HepG2 (cell line): Measurements from ENCODE around the gene PFN1. TPM values are rescaled to one million over a fixed set of nuclear protein-coding genes. Genes with fewer than 3 reads are reported as not detected.
A peak's percentile ranks its signal among the peaks of the same experiment; 100 is the strongest.

Experiments
- CEBPB ChIP-seq: IDR thresholded peaks from 2 replicates; pipeline ENCODE4 v1.6.1; 2011; ENCODE audit warnings: low read depth, low read length, improper control_type of control experiment, borderline replicate concordance
- ELF4 ChIP-seq: sonication (generic); formaldehyde crosslinking; IDR thresholded peaks from 2 replicates; pipeline ENCODE4 v1.5.0; 2020; ENCODE audit warnings: missing genetic modification reagents, mild to moderate bottlenecking, moderate library complexity, borderline replicate concordance
- FIP1L1 ChIP-seq: fragments of 200-400 bp; formaldehyde crosslinking; IDR thresholded peaks from 2 replicates; pipeline ENCODE4 v1.6.1; 2018; ENCODE audit warnings: low read depth, mild to moderate bottlenecking, low read length, moderate library complexity, borderline replicate concordance; ENCODE audit not compliant: insufficient read depth
- IRF2 ChIP-seq: IDR thresholded peaks from 2 replicates; pipeline ENCODE4 v1.6.1; 2018; ENCODE audit warnings: missing genetic modification reagents, missing compliant biosample characterization
- KAT2B ChIP-seq: fragments of 150-350 bp; IDR thresholded peaks from 2 replicates; pipeline ENCODE4 v1.6.1; 2014; ENCODE audit warnings: low read depth, low read length, borderline replicate concordance
- KAT8 ChIP-seq: IDR thresholded peaks from 2 replicates; pipeline ENCODE4 v1.6.1; 2016; ENCODE audit warnings: missing genetic modification reagents, missing compliant biosample characterization
- KDM4B ChIP-seq: sonication (generic); formaldehyde crosslinking; IDR thresholded peaks from 2 replicates; pipeline ENCODE4 v1.4.0; 2020; ENCODE audit warnings: missing genetic modification reagents
- MAFG ChIP-seq: sonication (generic); formaldehyde crosslinking; IDR thresholded peaks from 2 replicates; pipeline ENCODE4 v1.5.1; 2020; ENCODE audit warnings: mild to moderate bottlenecking, missing genetic modification reagents
- MAZ ChIP-seq, 2 experiments: sonication (generic) in 1 of 2; formaldehyde crosslinking in 1 of 2; IDR thresholded peaks; 2 replicates each; pipeline versions ENCODE4 v1.5.0 to v1.6.1; 2012 to 2020; ENCODE audit warnings: low read depth in 2 of 2, mild to moderate bottlenecking in 2 of 2, borderline replicate concordance in 1 of 2, improper control_type of control experiment in 1 of 2, low read length in 1 of 2, missing genetic modification reagents in 1 of 2, moderate library complexity in 1 of 2
- RAD21 ChIP-seq: fragments of 450-650 bp; formaldehyde crosslinking; IDR thresholded peaks from 2 replicates; pipeline ENCODE4 v1.5.0; 2020; ENCODE audit warnings: mild to moderate bottlenecking
- SKI ChIP-seq: fragments of 450-650 bp; IDR thresholded peaks from one replicate; pipeline ENCODE4 v1.6.1; 2018; ENCODE audit warnings: mild to moderate bottlenecking; ENCODE audit not compliant: partially characterized antibody
- SMAD3 ChIP-seq: sonication (generic); formaldehyde crosslinking; IDR thresholded peaks from 2 replicates; pipeline ENCODE4 v1.4.0; 2020; ENCODE audit warnings: missing genetic modification reagents
- XRCC5 ChIP-seq: fragments of 200-400 bp; formaldehyde crosslinking; optimal IDR thresholded peaks from 2 replicates; pipeline ENCODE3; 2017; ENCODE audit warnings: mild to moderate bottlenecking, low read length
- ZNF207 ChIP-seq: fragments of 450-650 bp; IDR thresholded peaks from 2 replicates; pipeline ENCODE4 v1.6.1; 2016; ENCODE audit warnings: antibody characterized with exemption, borderline replicate concordance
- ZNF260 ChIP-seq: sonication (generic); formaldehyde crosslinking; IDR thresholded peaks from 2 replicates; pipeline ENCODE4 v1.4.0; 2020; ENCODE audit warnings: missing genetic modification reagents, low read depth, mild to moderate bottlenecking, borderline replicate concordance
- ZNF274 ChIP-seq: sonication (generic); formaldehyde crosslinking; IDR thresholded peaks from 2 replicates; pipeline ENCODE4 v1.5.1; 2020; ENCODE audit warnings: mild to moderate bottlenecking, missing genetic modification reagents
- ZNF430 ChIP-seq: sonication (generic); formaldehyde crosslinking; IDR thresholded peaks from 2 replicates; pipeline ENCODE4 v1.9.0; 2021; ENCODE audit warnings: mild to moderate bottlenecking, missing genetic modification reagents
- ZNF460 ChIP-seq: sonication (generic); formaldehyde crosslinking; IDR thresholded peaks from 2 replicates; pipeline ENCODE4 v1.5.1; 2020; ENCODE audit warnings: missing genetic modification reagents, mild to moderate bottlenecking, borderline replicate concordance
- ZNF772 ChIP-seq: sonication (generic); formaldehyde crosslinking; IDR thresholded peaks from 2 replicates; pipeline ENCODE4 v1.5.0; 2020; ENCODE audit warnings: mild to moderate bottlenecking, missing genetic modification reagents
- polyA plus RNA-seq, 8 experiments: library from polyadenylated mRNA; depleted of rRNA in 3 of 8; stranded (reverse) in 7 of 8; unstranded in 1 of 8; fragments of >200 nt; fragmentation: Illumina TruSeq in 4 of 8; extraction: Trizol in 4 of 8; gene quantifications; 2 replicates each; pipeline versions ENCODE4 v1.2.1 to v1.2.3, GENCODE V29; 2011 to 2016; ENCODE audit warnings: low read depth in 4 of 8, missing spikeins in 1 of 8, mixed read lengths in 1 of 8; ENCODE audit not compliant: insufficient read depth in 1 of 8
- total RNA-seq, 5 experiments: library from RNA; depleted of rRNA; stranded (reverse); fragments of >200 nt; fragmentation: Illumina TruSeq; extraction: Trizol; gene quantifications; 2 replicates each; pipeline ENCODE4 v1.2.3, GENCODE V29; 2016; ENCODE audit warnings: low read depth in 1 of 5
- TF ChIP-seq, protein P1 (sequence below): sonication (generic); formaldehyde crosslinking; IDR thresholded peaks from 2 replicates; pipeline ENCODE4 v1.5.0; 2020; ENCODE audit warnings: mild to moderate bottlenecking, missing genetic modification reagents
- TF ChIP-seq, protein P2 (sequence below): sonication (generic); formaldehyde crosslinking; IDR thresholded peaks from 2 replicates; pipeline ENCODE4 v1.4.0; 2020; ENCODE audit warnings: mild to moderate bottlenecking, missing genetic modification reagents
- TF ChIP-seq, protein P3 (sequence below): IDR thresholded peaks from 2 replicates; pipeline ENCODE4 v1.6.1; 2016; ENCODE audit warnings: missing compliant biosample characterization, missing genetic modification reagents, borderline replicate concordance
- TF ChIP-seq, protein P4 (sequence below): sonication (generic); formaldehyde crosslinking; IDR thresholded peaks from 2 replicates; pipeline ENCODE4 v1.4.0; 2020; ENCODE audit warnings: missing genetic modification reagents

PFN1 gene
- total and polyA plus RNA-seq, 2 of the 13 experiments (the other 11 are each of a cell fraction or from before 2014, with no cell fraction given), result 494 to 613 TPM

DNA sequence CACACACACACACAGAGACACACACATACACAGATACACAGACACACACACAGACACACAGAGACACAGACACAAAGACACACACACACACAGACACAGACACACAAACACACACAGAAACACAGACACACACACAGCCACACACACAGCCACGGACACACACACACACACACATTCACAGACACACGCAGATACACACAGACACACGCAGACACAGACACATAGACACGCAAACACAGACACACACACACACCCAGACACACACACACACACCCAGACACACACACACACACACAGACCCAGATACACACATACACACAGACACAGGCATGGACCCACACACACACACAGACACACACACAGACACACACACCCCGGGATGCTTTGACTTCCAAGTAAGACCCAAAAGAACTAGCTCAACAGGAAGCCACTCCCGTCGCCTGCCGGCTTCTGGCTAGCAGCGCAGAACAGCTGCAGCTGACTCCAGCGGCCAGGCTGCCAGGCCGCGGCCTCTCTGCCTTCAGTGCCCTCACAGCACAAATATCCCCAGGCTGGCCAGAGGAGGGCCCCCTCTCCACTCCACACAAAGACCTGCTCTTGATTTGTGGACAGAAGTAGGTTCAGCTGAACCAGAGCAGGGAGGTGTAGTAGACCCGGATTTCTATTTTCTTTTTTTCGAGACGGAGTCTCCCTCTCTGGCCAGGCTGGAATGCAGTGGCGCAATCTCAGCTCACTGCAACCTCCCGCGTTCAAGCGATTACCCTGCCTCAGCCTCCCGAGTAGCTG is 39.4 kb downstream of the PFN1 start (continued):
- TF ChIP-seq, protein P1, sequence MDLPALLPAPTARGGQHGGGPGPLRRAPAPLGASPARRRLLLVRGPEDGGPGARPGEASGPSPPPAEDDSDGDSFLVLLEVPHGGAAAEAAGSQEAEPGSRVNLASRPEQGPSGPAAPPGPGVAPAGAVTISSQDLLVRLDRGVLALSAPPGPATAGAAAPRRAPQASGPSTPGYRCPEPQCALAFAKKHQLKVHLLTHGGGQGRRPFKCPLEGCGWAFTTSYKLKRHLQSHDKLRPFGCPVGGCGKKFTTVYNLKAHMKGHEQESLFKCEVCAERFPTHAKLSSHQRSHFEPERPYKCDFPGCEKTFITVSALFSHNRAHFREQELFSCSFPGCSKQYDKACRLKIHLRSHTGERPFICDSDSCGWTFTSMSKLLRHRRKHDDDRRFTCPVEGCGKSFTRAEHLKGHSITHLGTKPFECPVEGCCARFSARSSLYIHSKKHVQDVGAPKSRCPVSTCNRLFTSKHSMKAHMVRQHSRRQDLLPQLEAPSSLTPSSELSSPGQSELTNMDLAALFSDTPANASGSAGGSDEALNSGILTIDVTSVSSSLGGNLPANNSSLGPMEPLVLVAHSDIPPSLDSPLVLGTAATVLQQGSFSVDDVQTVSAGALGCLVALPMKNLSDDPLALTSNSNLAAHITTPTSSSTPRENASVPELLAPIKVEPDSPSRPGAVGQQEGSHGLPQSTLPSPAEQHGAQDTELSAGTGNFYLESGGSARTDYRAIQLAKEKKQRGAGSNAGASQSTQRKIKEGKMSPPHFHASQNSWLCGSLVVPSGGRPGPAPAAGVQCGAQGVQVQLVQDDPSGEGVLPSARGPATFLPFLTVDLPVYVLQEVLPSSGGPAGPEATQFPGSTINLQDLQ (CRISPR knock-in tag), result 0 out of 2 replicates have a peak, but pooled peaks have one; percentile 38
- TF ChIP-seq ZNF207 (peak; percentile 85; the same call in 1 of the 2 replicates), FIP1L1 (no peak), RAD21 (CRISPR knock-in tag) (peak; percentile 91), SMAD3 (CRISPR knock-in tag) (0 out of 2 replicates have a peak, but pooled peaks have one; percentile 29), CEBPB (peak; percentile 67; the same call in 1 of the 2 replicates), ZNF274 (CRISPR knock-in tag) (no peak), MAZ (IDR thresholded peaks at IDR 0.05; ENCODE audit: borderline replicate concordance, low read depth, low read length) (no peak), MAZ (CRISPR knock-in tag; IDR thresholded peaks at IDR 0.05; ENCODE audit: low read depth) (0 out of 2 replicates have a peak, but pooled peaks have one; percentile 11), XRCC5 (peak; percentile 71), ZNF460 (CRISPR knock-in tag) (peak; percentile 92), ELF4 (CRISPR knock-in tag) (no peak), ZNF772 (no peak), IRF2 (CRISPR knock-in tag) (peak; percentile 29; the same call in 1 of the 2 replicates), ZNF260 (CRISPR knock-in tag) (no peak), KDM4B (CRISPR knock-in tag) (peak; percentile 36; the same call in 1 of the 2 replicates), ZNF430 (0 out of 2 replicates have a peak, but pooled peaks have one; percentile 19), SKI (peak; percentile 12), KAT2B (no peak), MAFG (CRISPR knock-in tag) (no peak), KAT8 (CRISPR knock-in tag) (peak; percentile 64)
- TF ChIP-seq, protein P2, sequence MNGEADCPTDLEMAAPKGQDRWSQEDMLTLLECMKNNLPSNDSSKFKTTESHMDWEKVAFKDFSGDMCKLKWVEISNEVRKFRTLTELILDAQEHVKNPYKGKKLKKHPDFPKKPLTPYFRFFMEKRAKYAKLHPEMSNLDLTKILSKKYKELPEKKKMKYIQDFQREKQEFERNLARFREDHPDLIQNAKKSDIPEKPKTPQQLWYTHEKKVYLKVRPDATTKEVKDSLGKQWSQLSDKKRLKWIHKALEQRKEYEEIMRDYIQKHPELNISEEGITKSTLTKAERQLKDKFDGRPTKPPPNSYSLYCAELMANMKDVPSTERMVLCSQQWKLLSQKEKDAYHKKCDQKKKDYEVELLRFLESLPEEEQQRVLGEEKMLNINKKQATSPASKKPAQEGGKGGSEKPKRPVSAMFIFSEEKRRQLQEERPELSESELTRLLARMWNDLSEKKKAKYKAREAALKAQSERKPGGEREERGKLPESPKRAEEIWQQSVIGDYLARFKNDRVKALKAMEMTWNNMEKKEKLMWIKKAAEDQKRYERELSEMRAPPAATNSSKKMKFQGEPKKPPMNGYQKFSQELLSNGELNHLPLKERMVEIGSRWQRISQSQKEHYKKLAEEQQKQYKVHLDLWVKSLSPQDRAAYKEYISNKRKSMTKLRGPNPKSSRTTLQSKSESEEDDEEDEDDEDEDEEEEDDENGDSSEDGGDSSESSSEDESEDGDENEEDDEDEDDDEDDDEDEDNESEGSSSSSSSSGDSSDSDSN (CRISPR knock-in tag), result peak; percentile 60
- TF ChIP-seq, protein P3, sequence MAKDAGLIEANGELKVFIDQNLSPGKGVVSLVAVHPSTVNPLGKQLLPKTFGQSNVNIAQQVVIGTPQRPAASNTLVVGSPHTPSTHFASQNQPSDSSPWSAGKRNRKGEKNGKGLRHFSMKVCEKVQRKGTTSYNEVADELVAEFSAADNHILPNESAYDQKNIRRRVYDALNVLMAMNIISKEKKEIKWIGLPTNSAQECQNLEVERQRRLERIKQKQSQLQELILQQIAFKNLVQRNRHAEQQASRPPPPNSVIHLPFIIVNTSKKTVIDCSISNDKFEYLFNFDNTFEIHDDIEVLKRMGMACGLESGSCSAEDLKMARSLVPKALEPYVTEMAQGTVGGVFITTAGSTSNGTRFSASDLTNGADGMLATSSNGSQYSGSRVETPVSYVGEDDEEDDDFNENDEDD (CRISPR knock-in tag), result no peak
- TF ChIP-seq, protein P4, sequence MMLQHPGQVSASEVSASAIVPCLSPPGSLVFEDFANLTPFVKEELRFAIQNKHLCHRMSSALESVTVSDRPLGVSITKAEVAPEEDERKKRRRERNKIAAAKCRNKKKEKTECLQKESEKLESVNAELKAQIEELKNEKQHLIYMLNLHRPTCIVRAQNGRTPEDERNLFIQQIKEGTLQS (CRISPR knock-in tag), result no peak
